HT1080 (cell line): ENCODE results near the gene FOLR2. TPM values are rescaled to one million over a fixed set of nuclear protein-coding genes. Genes with fewer than 3 reads are reported as not detected.
"Not testable (repeated sequence)": the region's sequence is repeated elsewhere in the genome, so short reads cannot be mapped to it uniquely, and the experiment has no call there.

Experiments
- DNase-seq: peaks from one replicate; pipeline ENCODE4 v3.0.0-alpha.2; 2015; ENCODE audit warnings: low read depth
- total RNA-seq: library from RNA; depleted of rRNA; stranded (reverse); fragments of >200 nt; shearing (Covaris generic); gene quantifications from 2 replicates; pipeline ENCODE4 v1.2.3, GENCODE V29; 2014; rRNA removed

FOLR2 gene
- total RNA-seq, 1 experiment from 2014 or later = not detected

GRCh38 chr11:72266960-72267359, 50.4 kb downstream of the FOLR2 start:
- not testable (repeated sequence) for DNase-seq

DNA sequence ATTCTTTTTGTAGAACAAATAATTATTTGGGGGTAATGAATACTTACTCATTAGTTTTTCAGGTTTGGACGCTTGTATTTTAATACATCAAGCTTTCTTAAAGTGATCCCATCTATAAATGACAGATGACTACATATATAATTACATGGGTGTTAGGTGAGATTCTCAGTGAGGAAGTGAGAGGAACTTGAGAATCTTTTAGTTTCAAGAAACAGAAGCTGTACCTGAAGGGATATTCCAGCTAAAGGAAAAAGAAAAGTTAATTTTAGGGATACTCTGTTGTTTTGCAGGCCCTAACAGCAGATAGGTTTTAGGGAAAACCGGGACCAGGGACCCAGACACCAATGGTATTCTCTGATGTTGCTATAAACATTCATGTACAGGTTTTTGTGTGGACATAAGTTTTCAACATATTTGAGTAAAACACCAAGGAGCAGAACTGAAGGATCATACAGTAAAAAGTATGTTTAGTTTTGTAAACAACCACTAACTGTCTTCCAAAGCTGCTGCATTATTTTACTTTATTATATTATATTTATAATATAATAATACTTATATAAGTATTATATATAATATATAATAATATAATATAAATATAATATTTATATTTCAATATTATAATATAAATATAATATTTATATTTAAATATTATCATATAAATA, 51.5 kb downstream of the FOLR2 start:
- no peak for DNase-seq

Other genes with a start within 250 kb of the FOLR2 start
- gene IL18BP, start 217.9 kb upstream of the FOLR2 start, total RNA-seq = 1.0 and 1.8 TPM in 2 replicates
- 96.8 and 104 TPM in 2 replicates for gene NUMA1, start 136.3 kb upstream of the FOLR2 start, total RNA-seq
- gene LRRC51, start 135.9 kb upstream of the FOLR2 start, total RNA-seq = 10.8 and 11.1 TPM in 2 replicates
- gene LAMTOR1, start 113.5 kb upstream of the FOLR2 start, total RNA-seq = 177 and 212 TPM in 2 replicates
- 0.31 TPM in 1 of 2 replicates, not detected in the other for gene TOMT, start 110.9 kb upstream of the FOLR2 start, total RNA-seq
- 70.7 and 81.5 TPM in 2 replicates for gene ANAPC15, start 104.1 kb upstream of the FOLR2 start, total RNA-seq
- gene FOLR3, start 81.1 kb upstream of the FOLR2 start, total RNA-seq = 0.16 TPM in 1 of 2 replicates, not detected in the other
- gene FOLR1, start 24.7 kb upstream of the FOLR2 start, total RNA-seq = 0.17 TPM in 1 of 2 replicates, not detected in the other
- 64.7 and 68.8 TPM in 2 replicates for gene INPPL1, start 8.0 kb downstream of the FOLR2 start, total RNA-seq
- gene PHOX2A, start 27.4 kb downstream of the FOLR2 start, total RNA-seq = not detected in 2 replicates
- gene CLPB, start 217.7 kb downstream of the FOLR2 start, total RNA-seq = 45.4 and 46.9 TPM in 2 replicates